Neural cell (in vitro differentiated cells): Measurements from ENCODE around the gene CD3E. TPM values are rescaled to one million over a fixed set of nuclear protein-coding genes. Genes with fewer than 3 reads are reported as not detected.

Source experiments
- H2AFZ ChIP-seq: fragments of 200-600, 300-800 bp; sonication (generic), shearing (Covaris generic); 2 replicates; pipeline ENCODE4 v1.6.0; 2014; ENCODE audit warnings: low read depth, mild to moderate bottlenecking, antibody characterized with exemption, low read length, moderate library complexity
- H3F3A ChIP-seq: fragments of 200-600 bp; shearing (Covaris generic); 2 replicates; pipeline ENCODE4 v1.6.1; 2016; ENCODE audit warnings: mild to moderate bottlenecking, moderate library complexity, mixed read lengths, antibody characterized with exemption, low read length; ENCODE audit not compliant: insufficient read depth, poor library complexity, severe bottlenecking
- H3K27ac ChIP-seq: fragments of 200-600, 300-800 bp; sonication (generic), shearing (Covaris generic); 2 replicates; pipeline ENCODE4 v1.5.1; 2014; ENCODE audit warnings: mild to moderate bottlenecking, low read length, moderate library complexity
- H3K27me3 ChIP-seq: fragments of 300-800, 200-600 bp; sonication (generic), shearing (Covaris generic); 2 replicates; pipeline ENCODE4 v1.6.0; 2014; ENCODE audit warnings: mild to moderate bottlenecking, low read depth, low read length, moderate library complexity; ENCODE audit not compliant: insufficient read depth
- H3K36me3 ChIP-seq: fragments of 300-800, 200-600 bp; sonication (generic), shearing (Covaris generic); 2 replicates; pipeline ENCODE4 v1.5.1; 2014; ENCODE audit warnings: mild to moderate bottlenecking, antibody characterized with exemption, low read length, moderate library complexity; ENCODE audit not compliant: insufficient read depth
- H3K4me2 ChIP-seq: fragments of 300-800, 200-600 bp; sonication (generic), shearing (Covaris generic); 2 replicates; pipeline ENCODE4 v1.6.0; 2014; ENCODE audit warnings: mild to moderate bottlenecking, low read length
- H3K4me3 ChIP-seq: fragments of 300-800, 200-600 bp; sonication (generic), shearing (Covaris generic); 2 replicates; pipeline ENCODE4 v1.5.1; 2014; ENCODE audit warnings: mild to moderate bottlenecking, low read length, moderate library complexity
- H3K79me2 ChIP-seq: fragments of 200-600 bp; shearing (Covaris generic); replicated peaks from 2 replicates; pipeline ENCODE4 v1.6.0; 2014; ENCODE audit warnings: mild to moderate bottlenecking, low read length, moderate library complexity; ENCODE audit not compliant: insufficient read depth
- H3K9ac ChIP-seq: fragments of 300-800, 200-600 bp; sonication (generic), shearing (Covaris generic); 2 replicates; pipeline ENCODE4 v1.6.1; 2016; ENCODE audit warnings: mild to moderate bottlenecking, low read length, mixed read lengths
- H3K9me2 ChIP-seq: fragments of 200-600 bp; shearing (Covaris generic); 2 replicates; pipeline ENCODE4 v1.6.1; 2016; ENCODE audit warnings: mild to moderate bottlenecking, low read length, mixed read lengths; ENCODE audit not compliant: insufficient read depth
- H3K9me3 ChIP-seq: fragments of 200-600, 300-800 bp; sonication (generic), shearing (Covaris generic); 2 replicates; pipeline ENCODE4 v1.6.1; 2016; ENCODE audit warnings: mild to moderate bottlenecking, mixed run types, low read length, moderate library complexity, mixed read lengths
- H4K20me1 ChIP-seq: fragments of 200-600 bp; shearing (Covaris generic); 2 replicates; pipeline ENCODE4 v1.6.1; 2016; ENCODE audit warnings: mild to moderate bottlenecking, mixed run types; ENCODE audit not compliant: insufficient read depth
- EP300 ChIP-seq: fragments of 450-650 bp; conservative IDR thresholded peaks from 2 replicates; pipeline ENCODE4 v1.6.1; 2014; ENCODE audit warnings: antibody characterized with exemption, mild to moderate bottlenecking, moderate library complexity; ENCODE audit not compliant: poor library complexity, severe bottlenecking
- EZH2 ChIP-seq: fragments of 200-600, 300-800 bp; shearing (Covaris generic), sonication (generic); IDR thresholded peaks from 2 replicates; pipeline ENCODE4 v1.6.1; 2014; ENCODE audit warnings: antibody characterized with exemption, low read length, borderline replicate concordance, mild to moderate bottlenecking; ENCODE audit not compliant: insufficient read depth, poor library complexity, severe bottlenecking
- MXI1 ChIP-seq: fragments of 450-650 bp; conservative IDR thresholded peaks from 2 replicates; pipeline ENCODE4 v1.6.1; 2014; ENCODE audit warnings: antibody characterized with exemption, mild to moderate bottlenecking; ENCODE audit not compliant: poor library complexity, severe bottlenecking
- POLR2AphosphoS5 ChIP-seq: IDR thresholded peaks from 2 replicates; pipeline ENCODE4 v1.6.1; 2012
- RAD21 ChIP-seq: fragments of 450-650 bp; conservative IDR thresholded peaks from 2 replicates; pipeline ENCODE4 v1.6.1; 2014; ENCODE audit warnings: antibody characterized with exemption, mild to moderate bottlenecking, moderate library complexity
- SMC3 ChIP-seq: fragments of 450-650 bp; conservative IDR thresholded peaks from 2 replicates; pipeline ENCODE4 v1.6.1; 2014; ENCODE audit warnings: antibody characterized with exemption, mild to moderate bottlenecking, moderate library complexity; ENCODE audit not compliant: poor library complexity
- TAF1 ChIP-seq: IDR thresholded peaks from 2 replicates; pipeline ENCODE4 v1.6.1; 2012; ENCODE audit warnings: low read depth
- polyA plus RNA-seq: library from polyadenylated mRNA; depleted of rRNA; stranded (reverse); fragments of >200 nt; gene quantifications from 2 replicates; pipeline ENCODE4 v1.2.3, GENCODE V29; 2014
- TF ChIP-seq, protein P1 (sequence below): fragments of 450-650 bp; IDR thresholded peaks from 2 replicates; pipeline ENCODE4 v1.5.1; 2014; ENCODE audit warnings: antibody characterized with exemption, mild to moderate bottlenecking, moderate library complexity; ENCODE audit not compliant: poor library complexity, severe bottlenecking
- TF ChIP-seq, protein P2 (sequence below): IDR thresholded peaks from 2 replicates; pipeline ENCODE4 v1.6.1; 2012; ENCODE audit warnings: borderline replicate concordance

The CD3E gene
- polyA plus RNA-seq, 1 donor from 2014 or later: not detected

DNA sequence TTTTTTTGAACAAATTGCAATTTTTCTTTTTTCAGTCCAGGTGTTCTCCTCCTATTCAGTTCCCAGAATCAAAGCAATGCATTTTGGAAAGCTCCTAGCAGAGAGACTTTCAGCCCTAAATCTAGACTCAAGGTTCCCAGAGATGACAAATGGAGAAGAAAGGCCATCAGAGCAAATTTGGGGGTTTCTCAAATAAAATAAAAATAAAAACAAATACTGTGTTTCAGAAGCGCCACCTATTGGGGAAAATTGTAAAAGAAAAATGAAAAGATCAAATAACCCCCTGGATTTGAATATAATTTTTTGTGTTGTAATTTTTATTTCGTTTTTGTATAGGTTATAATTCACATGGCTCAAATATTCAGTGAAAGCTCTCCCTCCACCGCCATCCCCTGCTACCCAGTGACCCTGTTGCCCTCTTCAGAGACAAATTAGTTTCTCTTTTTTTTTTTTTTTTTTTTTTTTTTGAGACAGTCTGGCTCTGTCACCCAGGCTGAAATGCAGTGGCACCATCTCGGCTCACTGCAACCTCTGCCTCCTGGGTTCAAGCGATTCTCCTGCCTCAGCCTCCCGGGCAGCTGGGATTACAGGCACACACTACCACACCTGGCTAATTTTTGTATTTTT, 48.7 kb downstream of the CD3E start:
- no peaks in the 10 kb centered on the region for H3K9me3 ChIP-seq
- H3K4me3 ChIP-seq: no peak overlapping the region
- no peak overlapping the region for H3K4me2 ChIP-seq
- TF ChIP-seq MXI1 (no peak), RAD21 (peak; percentile 71), EZH2 (no peak), SMC3 (peak; percentile 75), POLR2AphosphoS5 (no peak), TAF1 (no peak), EP300 (no peak)
- TF ChIP-seq, protein P1, sequence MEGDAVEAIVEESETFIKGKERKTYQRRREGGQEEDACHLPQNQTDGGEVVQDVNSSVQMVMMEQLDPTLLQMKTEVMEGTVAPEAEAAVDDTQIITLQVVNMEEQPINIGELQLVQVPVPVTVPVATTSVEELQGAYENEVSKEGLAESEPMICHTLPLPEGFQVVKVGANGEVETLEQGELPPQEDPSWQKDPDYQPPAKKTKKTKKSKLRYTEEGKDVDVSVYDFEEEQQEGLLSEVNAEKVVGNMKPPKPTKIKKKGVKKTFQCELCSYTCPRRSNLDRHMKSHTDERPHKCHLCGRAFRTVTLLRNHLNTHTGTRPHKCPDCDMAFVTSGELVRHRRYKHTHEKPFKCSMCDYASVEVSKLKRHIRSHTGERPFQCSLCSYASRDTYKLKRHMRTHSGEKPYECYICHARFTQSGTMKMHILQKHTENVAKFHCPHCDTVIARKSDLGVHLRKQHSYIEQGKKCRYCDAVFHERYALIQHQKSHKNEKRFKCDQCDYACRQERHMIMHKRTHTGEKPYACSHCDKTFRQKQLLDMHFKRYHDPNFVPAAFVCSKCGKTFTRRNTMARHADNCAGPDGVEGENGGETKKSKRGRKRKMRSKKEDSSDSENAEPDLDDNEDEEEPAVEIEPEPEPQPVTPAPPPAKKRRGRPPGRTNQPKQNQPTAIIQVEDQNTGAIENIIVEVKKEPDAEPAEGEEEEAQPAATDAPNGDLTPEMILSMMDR: peak; percentile 72
- TF ChIP-seq, protein P2, sequence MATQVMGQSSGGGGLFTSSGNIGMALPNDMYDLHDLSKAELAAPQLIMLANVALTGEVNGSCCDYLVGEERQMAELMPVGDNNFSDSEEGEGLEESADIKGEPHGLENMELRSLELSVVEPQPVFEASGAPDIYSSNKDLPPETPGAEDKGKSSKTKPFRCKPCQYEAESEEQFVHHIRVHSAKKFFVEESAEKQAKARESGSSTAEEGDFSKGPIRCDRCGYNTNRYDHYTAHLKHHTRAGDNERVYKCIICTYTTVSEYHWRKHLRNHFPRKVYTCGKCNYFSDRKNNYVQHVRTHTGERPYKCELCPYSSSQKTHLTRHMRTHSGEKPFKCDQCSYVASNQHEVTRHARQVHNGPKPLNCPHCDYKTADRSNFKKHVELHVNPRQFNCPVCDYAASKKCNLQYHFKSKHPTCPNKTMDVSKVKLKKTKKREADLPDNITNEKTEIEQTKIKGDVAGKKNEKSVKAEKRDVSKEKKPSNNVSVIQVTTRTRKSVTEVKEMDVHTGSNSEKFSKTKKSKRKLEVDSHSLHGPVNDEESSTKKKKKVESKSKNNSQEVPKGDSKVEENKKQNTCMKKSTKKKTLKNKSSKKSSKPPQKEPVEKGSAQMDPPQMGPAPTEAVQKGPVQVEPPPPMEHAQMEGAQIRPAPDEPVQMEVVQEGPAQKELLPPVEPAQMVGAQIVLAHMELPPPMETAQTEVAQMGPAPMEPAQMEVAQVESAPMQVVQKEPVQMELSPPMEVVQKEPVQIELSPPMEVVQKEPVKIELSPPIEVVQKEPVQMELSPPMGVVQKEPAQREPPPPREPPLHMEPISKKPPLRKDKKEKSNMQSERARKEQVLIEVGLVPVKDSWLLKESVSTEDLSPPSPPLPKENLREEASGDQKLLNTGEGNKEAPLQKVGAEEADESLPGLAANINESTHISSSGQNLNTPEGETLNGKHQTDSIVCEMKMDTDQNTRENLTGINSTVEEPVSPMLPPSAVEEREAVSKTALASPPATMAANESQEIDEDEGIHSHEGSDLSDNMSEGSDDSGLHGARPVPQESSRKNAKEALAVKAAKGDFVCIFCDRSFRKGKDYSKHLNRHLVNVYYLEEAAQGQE: no peak
- no peaks in the 10 kb centered on the region for H3K9me2 ChIP-seq
- peaks cover 15% of the 10 kb centered on the region for H3K27me3 ChIP-seq
- no peaks in the 10 kb centered on the region for H3K79me2 ChIP-seq
- H4K20me1 ChIP-seq: no peaks in the 10 kb centered on the region
- no peak overlapping the region for H2AFZ ChIP-seq
- no peaks in the 10 kb centered on the region for H3K36me3 ChIP-seq
- H3K9ac ChIP-seq: no peak overlapping the region
- no peaks in the 10 kb centered on the region for H3F3A ChIP-seq
- no peak overlapping the region for H3K27ac ChIP-seq

DNA sequence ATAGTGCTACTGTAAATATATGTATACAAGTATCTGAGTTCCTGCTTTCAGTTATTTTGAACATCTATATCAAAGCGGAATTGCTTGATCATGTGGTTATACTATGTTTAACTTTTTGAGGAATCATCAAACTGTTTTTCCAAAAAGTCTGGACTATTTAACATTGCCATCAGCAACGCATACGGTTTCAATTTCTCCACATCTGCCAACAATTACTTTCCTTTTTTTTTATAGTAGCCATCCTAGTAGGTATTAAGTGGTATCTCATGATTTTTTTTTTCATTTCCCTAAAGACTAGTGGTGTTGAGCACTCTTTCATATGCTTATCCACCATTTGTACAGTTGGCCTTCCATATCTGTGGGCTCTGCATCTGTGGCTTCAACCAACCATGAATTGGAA, 53.5 kb downstream of the CD3E start:
- no peak overlapping the region for H3K9ac ChIP-seq
- no peak overlapping the region for H3K4me3 ChIP-seq
- H3F3A ChIP-seq: no peaks in the 10 kb centered on the region
- no peaks in the 10 kb centered on the region for H4K20me1 ChIP-seq
- peaks cover 23% of the 10 kb centered on the region for H3K79me2 ChIP-seq
- no peaks in the 10 kb centered on the region for H3K9me3 ChIP-seq
- no peak overlapping the region for H3K4me2 ChIP-seq
- H3K9me2 ChIP-seq: no peaks in the 10 kb centered on the region
- no peaks in the 10 kb centered on the region for H3K36me3 ChIP-seq
- H3K27me3 ChIP-seq: no peaks in the 10 kb centered on the region
- no peak overlapping the region for H3K27ac ChIP-seq
- TF ChIP-seq, protein P2: no peak
- TF ChIP-seq POLR2AphosphoS5: no peak
- no peak for TF ChIP-seq RAD21
- no peak for TF ChIP-seq EP300
- TF ChIP-seq, protein P1: no peak
- TF ChIP-seq MXI1: no peak
- H2AFZ ChIP-seq: no peak overlapping the region
